Right hindlimb (tissue), 1 donor: ENCODE results near the gene SLC29A3.
"Not testable (repeated sequence)": the region's sequence is repeated elsewhere in the genome, so short reads cannot be mapped to it uniquely, and the experiment has no call there.

ENCODE experiments used
- DNase-seq: peaks from one replicate; pipeline ENCODE4 v3.0.0-alpha.2; 2018

The SLC29A3 gene

GRCh38 chr10:71319042-71319799 is at the start of gene SLC29A3:
Gene SLC29A3 (plus strand): TSS chr10:71319259. CDS start chr10:71319310, 51 bp downstream.
- peak; percentile 89 for DNase-seq

GRCh38 chr10:71269301-71270288 is 49.5 kb upstream of the SLC29A3 start:
- DNase-seq, result no peak

- no peak for DNase-seq
Observed at GRCh38 chr10:71270301-71271220, 48.5 kb upstream of the SLC29A3 start.

- DNase-seq, result no peak
Observed at GRCh38 chr10:71271662-71272055, 47.4 kb upstream of the SLC29A3 start.

GRCh38 chr10:71272056-71272771 is 46.8 kb upstream of the SLC29A3 start:
- no peak for DNase-seq

- not testable (repeated sequence) for DNase-seq
Observed at GRCh38 chr10:71272974-71273373, 46.1 kb upstream of the SLC29A3 start.

GRCh38 chr10:71273506-71273905 is 45.6 kb upstream of the SLC29A3 start:
- DNase-seq, result no peak

- DNase-seq, result no peak
Observed at GRCh38 chr10:71274901-71275796, 43.9 kb upstream of the SLC29A3 start.

- DNase-seq, result no peak
Observed at GRCh38 chr10:71276873-71277272, 42.2 kb upstream of the SLC29A3 start.

GRCh38 chr10:71277914-71278665 is 41.0 kb upstream of the SLC29A3 start:
- no peak for DNase-seq

- no peak for DNase-seq
Observed at GRCh38 chr10:71278691-71279588, 40.1 kb upstream of the SLC29A3 start.

- DNase-seq, result no peak
Observed at GRCh38 chr10:71279590-71280170, 39.4 kb upstream of the SLC29A3 start.

- no peak for DNase-seq
Observed at GRCh38 chr10:71280216-71280615, 38.8 kb upstream of the SLC29A3 start.

- DNase-seq, result no peak
Observed at GRCh38 chr10:71280825-71281224, 38.2 kb upstream of the SLC29A3 start.

- DNase-seq, result no peak
Observed at GRCh38 chr10:71281646-71282322, 37.3 kb upstream of the SLC29A3 start.

GRCh38 chr10:71282323-71282680 is 36.8 kb upstream of the SLC29A3 start:
- DNase-seq, result no peak

GRCh38 chr10:71283410-71283809 is 35.6 kb upstream of the SLC29A3 start:
- no peak for DNase-seq

- no peak for DNase-seq
Observed at GRCh38 chr10:71283876-71284275, 35.2 kb upstream of the SLC29A3 start.
